HepG2 (cell line): ENCODE data around the gene FAM83C.

Source experiments
- CTCF ChIP-seq: sonication (generic); formaldehyde crosslinking; IDR thresholded peaks from 2 replicates; pipeline ENCODE4 v1.5.0; 2020; ENCODE audit warnings: mild to moderate bottlenecking, missing genetic modification reagents, moderate library complexity
- EZH2 ChIP-seq: conservative IDR thresholded peaks from 2 replicates; pipeline ENCODE4 v1.6.1; 2012; ENCODE audit warnings: mild to moderate bottlenecking, low read depth, low read length, moderate library complexity
- FOXK1 ChIP-seq: sonication (generic); formaldehyde crosslinking; IDR thresholded peaks from 2 replicates; pipeline ENCODE4 v1.4.0; 2020; ENCODE audit warnings: low read depth, missing genetic modification reagents, borderline replicate concordance
- HMGXB4 ChIP-seq, 2 experiments: sonication (generic) in 1 of 2; formaldehyde crosslinking in 1 of 2; IDR thresholded peaks; 2 replicates each; pipeline versions ENCODE4 v1.4.0 to v1.6.1; 2018 to 2020; ENCODE audit warnings: missing genetic modification reagents in 2 of 2, borderline replicate concordance in 1 of 2, low read depth in 1 of 2, mild to moderate bottlenecking in 1 of 2, missing biosample characterization in 1 of 2

GRCh38 chr20:35271904-35272303 lies 20.3 kb downstream of the FAM83C start:
- TF ChIP-seq EZH2 (no peak), CTCF (CRISPR knock-in tag) (no peak), HMGXB4 (CRISPR knock-in tag; IDR thresholded peaks at IDR 0.05; ENCODE audit: borderline replicate concordance in 1 of 2, low read depth in 1 of 2) (no peak), FOXK1 (CRISPR knock-in tag) (no peak)
